ENCODE data around the gene SDC4. TPM values are rescaled to one million over a fixed set of nuclear protein-coding genes. Genes with fewer than 3 reads are reported as not detected.

The SDC4 gene, protein sequence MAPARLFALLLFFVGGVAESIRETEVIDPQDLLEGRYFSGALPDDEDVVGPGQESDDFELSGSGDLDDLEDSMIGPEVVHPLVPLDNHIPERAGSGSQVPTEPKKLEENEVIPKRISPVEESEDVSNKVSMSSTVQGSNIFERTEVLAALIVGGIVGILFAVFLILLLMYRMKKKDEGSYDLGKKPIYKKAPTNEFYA
- 100 to 1,000 TPM; 152 to 172 (median 165) TPM for polyA plus RNA-seq (ENCODE audit: insufficient read length in 4 of 4)

DNA sequence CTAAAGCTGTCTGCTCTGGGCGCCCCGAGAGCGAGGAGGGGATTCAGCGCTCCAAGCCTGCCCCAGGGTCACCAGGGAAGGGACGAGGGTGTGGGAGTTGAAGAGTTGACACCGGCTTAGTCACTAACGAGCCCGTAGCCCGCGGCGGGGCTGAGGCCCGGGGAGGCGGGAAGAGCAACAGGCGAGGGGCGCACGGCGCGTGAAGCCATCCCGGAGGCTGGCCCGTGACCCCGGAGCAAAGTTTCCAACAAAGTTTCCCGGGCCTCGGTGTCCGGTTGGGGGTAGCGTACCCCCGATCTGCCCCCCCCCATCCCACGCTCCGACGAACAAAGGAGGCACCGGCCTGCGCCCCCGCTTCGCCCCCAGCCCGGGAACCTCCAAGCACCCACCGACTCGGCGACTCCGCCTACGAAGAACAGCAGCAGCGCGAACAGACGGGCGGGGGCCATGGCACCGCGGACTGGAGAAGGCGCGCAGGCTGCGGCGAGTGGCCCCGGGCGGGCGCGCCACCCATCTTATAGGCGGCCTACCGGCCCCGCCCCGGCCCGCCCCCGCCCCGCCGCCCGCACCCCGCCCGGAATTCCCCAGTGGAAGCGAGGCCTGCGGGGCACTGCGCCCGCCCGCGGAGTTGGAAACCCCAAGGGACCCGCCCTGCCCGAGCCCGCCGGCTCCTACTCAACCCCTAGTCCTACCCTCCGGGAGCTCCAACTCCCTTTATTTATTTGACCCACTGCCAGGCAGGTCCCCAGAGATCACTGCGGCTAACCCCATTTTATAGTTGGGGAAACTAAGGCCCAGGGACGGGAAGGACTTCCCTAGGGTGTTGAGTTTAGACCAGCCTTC, at the start of gene SDC4:
Gene SDC4, minus strand, starts transcription at position 489 of the 843 bp plus-strand sequence. Its CDS starts 40 bp downstream, at position 449.
- no peak for DNase-seq (ENCODE audit: low read depth in 4 of 4, low spot score in 2 of 4)

GRCh38 chr20:45395114-45395415, 46.8 kb upstream of the SDC4 start:
- DNase-seq (ENCODE audit: low read depth in 4 of 4, low spot score in 2 of 4): no peak

DNA sequence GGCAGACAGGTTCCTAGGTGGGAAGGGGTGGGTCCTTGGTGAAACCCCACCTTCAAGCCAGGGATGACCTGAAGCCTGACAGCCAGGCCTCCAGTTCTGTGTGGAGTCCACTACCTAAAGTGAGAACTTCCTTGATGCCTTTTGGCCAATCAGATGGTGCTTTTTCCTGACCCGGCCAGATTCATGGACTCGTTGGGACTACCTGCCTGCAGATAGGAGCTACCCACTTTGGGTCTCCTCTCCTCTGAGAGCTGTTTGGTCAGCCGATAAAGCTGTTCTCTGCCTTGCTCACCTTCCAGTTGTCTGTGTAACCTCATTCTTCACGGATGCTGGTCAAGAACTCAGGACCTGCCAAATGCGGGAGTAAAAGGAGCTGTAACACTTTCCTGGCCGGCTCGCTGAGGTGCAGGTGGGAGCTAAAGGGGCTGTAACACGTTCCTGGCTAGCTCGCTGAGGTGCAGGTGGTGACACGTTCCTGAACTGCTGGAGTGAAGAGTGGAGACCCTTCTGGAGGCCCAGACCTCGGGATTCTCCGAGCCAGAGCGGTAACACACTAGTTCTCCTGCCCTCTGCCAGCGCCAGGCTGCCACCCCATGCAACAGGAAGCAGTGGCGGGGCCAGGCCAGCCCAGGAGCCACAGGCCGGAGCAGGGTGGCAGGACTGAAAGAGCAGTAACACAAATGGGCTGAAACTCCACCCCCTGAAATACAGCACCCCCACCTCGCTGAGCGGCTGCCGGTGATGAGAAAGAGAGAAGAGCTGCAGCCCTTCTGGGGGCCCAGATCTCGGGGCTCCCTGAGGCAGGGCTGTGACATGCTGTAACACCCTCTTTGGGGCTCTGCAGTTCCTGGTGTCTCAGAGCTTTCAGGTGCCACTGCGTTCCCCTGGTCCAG, 46.2 kb upstream of the SDC4 start:
- no peak for DNase-seq (ENCODE audit: low read depth in 4 of 4, low spot score in 2 of 4)

DNA sequence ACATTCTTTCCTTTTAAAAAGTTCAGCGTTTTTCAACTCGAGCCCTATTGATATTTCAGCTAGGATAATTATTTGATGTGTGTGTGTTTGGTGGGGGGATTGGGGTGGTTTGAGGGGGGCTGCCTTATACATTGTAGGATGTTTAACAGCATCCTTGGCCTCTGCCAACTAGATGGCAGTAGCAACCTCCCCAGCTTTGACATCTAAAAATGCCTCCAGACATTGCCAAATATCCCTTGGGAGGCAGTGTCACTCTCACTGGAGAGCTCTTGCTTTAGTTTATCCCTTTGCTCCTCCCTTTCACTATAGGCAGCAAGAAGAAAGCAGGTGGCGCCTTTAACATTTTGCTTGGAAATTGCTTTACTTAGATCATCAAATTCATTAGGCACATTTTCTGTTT, 44.5 kb upstream of the SDC4 start:
- DNase-seq (ENCODE audit: low read depth in 4 of 4, low spot score in 2 of 4): no peak

DNA sequence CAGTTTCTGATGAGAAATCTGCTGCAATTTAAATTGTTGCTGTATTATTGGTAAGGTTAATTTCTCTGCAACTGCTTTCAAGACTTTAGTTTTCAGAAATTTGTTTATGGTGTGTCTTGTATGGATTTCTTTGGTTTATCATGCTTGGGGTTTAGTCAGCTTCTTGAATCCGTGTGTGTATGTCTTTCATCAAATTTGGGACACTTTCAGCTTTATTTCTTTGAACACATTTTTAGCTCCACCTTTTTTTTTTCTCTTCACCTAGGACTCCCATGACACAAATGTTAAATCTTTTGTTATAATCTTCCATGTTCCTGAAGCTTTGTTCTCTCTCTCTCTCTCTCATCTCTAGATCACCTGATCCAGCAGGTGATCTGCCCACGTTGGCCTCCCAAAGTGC, 43.3 kb upstream of the SDC4 start:
- no peak for DNase-seq (ENCODE audit: low read depth in 4 of 4, low spot score in 2 of 4)

- no peak for DNase-seq (ENCODE audit: low read depth in 4 of 4, low spot score in 2 of 4)
Measured at GRCh38 chr20:45390931-45391330, 42.7 kb upstream of the SDC4 start.

DNA sequence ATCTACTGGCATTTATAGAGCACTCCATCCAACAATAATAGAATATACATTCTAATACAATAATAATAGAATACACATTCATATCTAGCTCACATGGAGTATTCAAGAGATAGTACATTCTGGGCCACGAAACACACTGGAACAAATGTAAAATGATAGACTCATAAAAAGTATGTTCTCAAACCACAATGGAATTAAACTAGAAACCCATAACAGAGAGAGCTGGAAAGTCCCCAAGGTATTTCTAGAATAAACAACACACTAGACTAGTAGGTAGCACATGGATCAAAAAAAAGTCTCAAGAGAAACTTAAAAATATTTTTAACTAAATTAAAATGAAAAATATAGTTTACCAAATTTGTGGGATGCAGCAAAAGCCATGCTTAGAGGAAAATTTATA, 39.0 kb upstream of the SDC4 start:
- no peak for DNase-seq (ENCODE audit: low read depth in 4 of 4, low spot score in 2 of 4)

DNA sequence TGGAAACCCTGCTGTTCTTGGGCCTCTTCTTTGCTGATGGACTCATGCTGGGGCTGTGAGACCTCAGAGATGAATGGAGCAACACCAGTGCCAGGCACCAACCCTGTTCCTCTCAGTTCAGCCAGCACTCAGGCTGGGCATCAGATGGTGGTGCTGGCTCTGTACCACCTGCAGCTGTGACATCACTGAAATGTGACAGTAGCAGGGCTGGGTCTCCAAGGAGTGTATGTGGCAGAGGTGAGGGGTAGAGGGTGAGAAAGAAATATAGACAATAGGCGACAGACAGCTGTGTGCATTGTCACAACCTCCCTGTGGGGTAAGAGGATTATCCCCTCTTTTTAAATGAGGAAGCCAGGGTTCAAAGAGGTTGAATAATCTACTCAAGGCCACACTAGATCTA, 30.0 kb upstream of the SDC4 start, which contains the start of gene TP53TG5:
Gene TP53TG5, minus strand, starts transcription at position 135 of the 400 bp plus-strand sequence. Its CDS starts 89 bp downstream, at position 46.
- DNase-seq (ENCODE audit: low read depth in 4 of 4, low spot score in 2 of 4): no peak

DNA sequence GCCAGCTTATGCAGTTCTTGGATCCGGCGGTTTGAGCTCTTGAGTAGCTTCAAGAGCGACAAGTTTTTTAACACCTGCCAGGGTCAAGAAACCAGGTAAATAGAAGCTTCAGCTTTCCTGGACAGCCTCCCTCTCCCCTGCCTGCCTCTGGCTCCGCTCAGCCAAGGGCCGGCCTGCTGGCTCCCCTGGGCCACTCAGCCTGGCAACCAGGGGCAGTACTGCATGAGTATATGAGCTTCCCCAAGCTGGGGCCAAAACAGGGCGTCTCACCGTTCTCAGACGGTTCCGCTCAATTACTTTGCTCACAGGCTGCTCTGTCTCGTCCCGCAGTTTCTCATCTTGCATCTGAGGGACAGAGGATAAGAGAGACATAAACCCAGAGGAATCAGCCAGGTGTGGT, 29.0 kb upstream of the SDC4 start:
- no peak for DNase-seq (ENCODE audit: low read depth in 4 of 4, low spot score in 2 of 4)

GRCh38 chr20:45374966-45375365, 26.7 kb upstream of the SDC4 start:
- no peak for DNase-seq (ENCODE audit: low read depth in 4 of 4, low spot score in 2 of 4)

DNA sequence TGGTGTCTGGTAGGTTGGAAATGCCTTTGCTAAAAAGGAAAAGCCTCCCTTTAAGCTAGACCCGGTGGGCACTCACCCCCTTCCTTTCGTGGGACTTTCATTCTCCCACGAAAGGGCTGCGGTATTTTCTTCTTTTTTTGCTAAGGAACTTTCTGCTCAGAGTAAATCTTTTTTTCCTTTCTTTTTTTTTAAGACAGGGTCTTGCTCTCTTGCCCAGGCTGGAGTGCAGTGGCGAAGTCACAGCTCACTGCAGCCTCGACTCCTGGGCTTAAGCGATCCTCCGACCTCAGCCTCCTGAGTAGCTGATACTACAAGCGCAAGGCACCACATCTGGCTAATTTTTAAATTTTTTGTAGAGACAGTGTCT, 25.9 kb upstream of the SDC4 start:
- DNase-seq (ENCODE audit: low read depth in 4 of 4, low spot score in 2 of 4): no peak

DNA sequence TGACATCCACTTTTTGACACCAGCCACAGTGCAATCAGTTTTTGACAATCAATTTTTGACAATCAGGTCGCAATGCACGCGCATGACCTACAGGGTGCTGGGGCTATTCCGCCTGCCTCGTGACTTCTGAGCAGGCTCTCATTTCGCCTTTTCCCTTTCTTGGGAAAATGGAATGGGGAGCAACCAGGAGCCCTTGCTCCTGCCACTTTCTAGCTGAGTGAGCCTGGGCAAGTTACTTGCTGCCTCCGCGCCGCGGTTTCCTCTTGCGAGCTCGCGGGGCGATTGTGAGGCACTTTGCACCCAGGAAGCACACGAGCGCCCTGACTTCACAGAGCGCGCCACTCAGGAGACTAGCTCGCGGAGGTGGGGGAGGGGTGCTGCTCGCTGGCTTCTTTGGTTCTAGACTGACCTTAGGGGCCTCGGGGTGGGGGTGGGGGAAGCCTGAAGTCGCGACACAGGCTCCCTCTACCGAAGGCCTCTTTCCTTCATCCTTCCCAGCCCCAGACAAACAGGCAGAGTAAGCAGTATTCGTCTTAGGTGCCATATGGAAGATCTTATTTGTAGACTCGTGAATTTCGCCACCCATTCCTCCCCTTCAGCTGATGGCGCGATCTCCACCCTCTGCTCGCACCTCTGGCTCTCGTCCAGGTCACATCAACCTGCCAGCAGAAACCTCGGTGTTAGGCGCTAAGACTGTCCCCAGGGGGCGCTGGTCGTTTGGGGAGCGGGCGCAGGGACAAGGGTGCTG, 25.3 kb upstream of the SDC4 start:
- peak in 2 of 4 donors; percentile 64 to 76 for DNase-seq (ENCODE audit: low read depth in 4 of 4, low spot score in 2 of 4)

DNA sequence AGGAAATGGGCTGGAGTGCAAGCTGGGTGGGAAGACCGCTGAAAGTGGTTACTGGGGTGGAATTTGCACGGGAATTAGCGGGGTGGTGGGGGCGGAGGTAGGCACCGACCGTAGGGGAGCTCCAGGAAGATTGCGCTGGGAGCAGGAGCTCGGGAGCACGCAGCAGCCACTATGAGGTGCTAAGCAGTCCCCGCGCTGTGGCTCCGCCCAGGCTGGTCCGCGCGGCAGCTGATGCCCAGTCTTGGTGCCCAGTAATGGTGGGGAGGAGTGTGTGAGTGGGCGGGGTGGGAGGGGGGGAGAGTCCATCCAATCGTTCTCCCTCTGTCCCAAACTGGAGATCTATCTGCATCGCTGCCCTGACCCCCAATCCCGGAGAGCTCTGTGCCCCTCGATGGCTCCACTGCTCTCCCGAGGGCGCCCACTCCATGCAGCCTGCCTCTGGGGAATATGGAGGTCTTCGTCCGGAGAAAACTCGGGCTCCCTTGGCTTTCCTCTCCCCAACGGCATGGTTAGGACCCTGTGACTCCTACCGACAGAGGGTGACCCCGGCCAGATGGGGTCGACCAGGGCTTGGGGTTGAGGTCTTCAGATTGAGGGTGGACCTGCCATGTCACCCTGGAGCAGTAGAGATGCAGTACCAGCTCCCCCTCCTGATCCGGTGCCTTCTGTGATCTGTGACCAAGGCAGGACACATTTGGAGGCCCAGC, 24.6 kb upstream of the SDC4 start:
- DNase-seq (ENCODE audit: low read depth in 4 of 4, low spot score in 2 of 4): no peak

DNA sequence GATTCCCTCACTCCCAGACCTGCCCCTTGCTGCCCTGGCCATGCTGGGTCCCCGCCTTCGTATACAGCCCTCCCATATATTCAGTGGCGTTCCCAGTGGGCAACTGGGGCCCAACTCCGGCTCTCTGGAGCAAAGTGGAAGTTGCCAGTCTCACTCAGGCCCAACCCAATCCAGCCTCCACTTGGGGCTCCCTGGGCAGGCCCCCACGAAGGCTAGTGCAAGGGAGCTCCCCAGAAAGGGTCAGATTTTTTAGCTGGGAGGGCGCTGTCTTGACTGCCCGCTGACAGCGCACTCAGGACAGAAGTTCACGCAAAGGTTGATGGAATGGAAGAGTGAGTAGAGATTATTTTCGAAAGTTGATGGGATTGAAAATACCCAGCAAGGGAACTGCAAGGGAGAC, 24.0 kb upstream of the SDC4 start:
- DNase-seq (ENCODE audit: low read depth in 4 of 4, low spot score in 2 of 4): no peak

DNA sequence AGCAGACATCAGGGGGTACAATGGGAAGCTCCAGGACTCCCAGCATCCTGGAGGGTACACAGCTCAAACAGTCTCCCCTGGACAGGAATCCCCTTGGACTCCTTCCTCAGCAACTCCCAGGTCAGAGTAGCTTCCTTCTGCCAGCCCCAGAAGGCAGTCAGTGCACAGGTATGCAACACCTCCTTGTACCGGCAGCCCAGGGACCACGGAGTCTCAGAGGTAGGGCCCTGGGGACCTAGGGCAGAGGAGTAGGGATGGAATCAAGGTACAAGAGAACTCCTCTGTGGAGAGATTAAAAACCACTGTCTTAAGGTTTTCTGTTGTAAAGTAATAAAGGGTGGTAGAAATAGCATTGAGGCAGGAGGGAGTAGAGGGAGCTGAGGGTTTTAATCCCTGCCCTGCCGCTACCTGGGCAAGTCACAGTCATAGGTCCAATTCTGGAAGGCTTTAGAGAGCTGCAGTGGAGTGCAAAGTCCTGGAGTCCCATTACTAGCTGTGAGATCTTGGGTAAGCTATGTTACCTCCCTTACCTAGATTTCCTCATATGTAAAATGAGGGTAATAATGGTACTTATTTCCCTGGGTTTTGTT, 22.4 kb upstream of the SDC4 start:
- no peak for DNase-seq (ENCODE audit: low read depth in 4 of 4, low spot score in 2 of 4)

GRCh38 chr20:45368221-45368980, 20.2 kb upstream of the SDC4 start:
- DNase-seq (ENCODE audit: low read depth in 4 of 4, low spot score in 2 of 4): no peak

- no peak for DNase-seq (ENCODE audit: low read depth in 4 of 4, low spot score in 2 of 4)
Measured at GRCh38 chr20:45367126-45367525, 18.9 kb upstream of the SDC4 start.

GRCh38 chr20:45366631-45367030, 18.4 kb upstream of the SDC4 start:
- DNase-seq (ENCODE audit: low read depth in 4 of 4, low spot score in 2 of 4): no peak

- no peak for DNase-seq (ENCODE audit: low read depth in 4 of 4, low spot score in 2 of 4)
Measured at GRCh38 chr20:45366192-45366591, 18.0 kb upstream of the SDC4 start.

Measured in left renal cortex interstitium (tissue), 4 donors.